Sigmoid colon (tissue), 3 donors: ENCODE results near the gene SLCO2A1.

ENCODE experiments used
- CTCF ChIP-seq, 4 experiments: fragments of 450-650 bp in 3 of 4; fragments of 200-600 bp in 1 of 4; IDR thresholded peaks; one replicate each; pipeline ENCODE4 v1.5.1; 2016 to 2019; ENCODE audit warnings: antibody characterized with exemption in 4 of 4, mild to moderate bottlenecking in 3 of 4, moderate library complexity in 2 of 4
- POLR2A ChIP-seq, 2 donors: fragments of 450-650 bp; IDR thresholded peaks; one replicate each; pipeline ENCODE4 v1.6.1; 2016; ENCODE audit warnings: antibody characterized with exemption in 2 of 2, mild to moderate bottlenecking in 2 of 2, moderate library complexity in 2 of 2

- TF ChIP-seq CTCF (IDR thresholded peaks at IDR 0.05) (no peak), POLR2A (IDR thresholded peaks at IDR 0.05) (no peak)
These were observed 61.5 kb downstream of the SLCO2A1 start for GRCh38 chr3:133967992-133968892.
